ENCODE measurements around the gene ASIC1.

DNA sequence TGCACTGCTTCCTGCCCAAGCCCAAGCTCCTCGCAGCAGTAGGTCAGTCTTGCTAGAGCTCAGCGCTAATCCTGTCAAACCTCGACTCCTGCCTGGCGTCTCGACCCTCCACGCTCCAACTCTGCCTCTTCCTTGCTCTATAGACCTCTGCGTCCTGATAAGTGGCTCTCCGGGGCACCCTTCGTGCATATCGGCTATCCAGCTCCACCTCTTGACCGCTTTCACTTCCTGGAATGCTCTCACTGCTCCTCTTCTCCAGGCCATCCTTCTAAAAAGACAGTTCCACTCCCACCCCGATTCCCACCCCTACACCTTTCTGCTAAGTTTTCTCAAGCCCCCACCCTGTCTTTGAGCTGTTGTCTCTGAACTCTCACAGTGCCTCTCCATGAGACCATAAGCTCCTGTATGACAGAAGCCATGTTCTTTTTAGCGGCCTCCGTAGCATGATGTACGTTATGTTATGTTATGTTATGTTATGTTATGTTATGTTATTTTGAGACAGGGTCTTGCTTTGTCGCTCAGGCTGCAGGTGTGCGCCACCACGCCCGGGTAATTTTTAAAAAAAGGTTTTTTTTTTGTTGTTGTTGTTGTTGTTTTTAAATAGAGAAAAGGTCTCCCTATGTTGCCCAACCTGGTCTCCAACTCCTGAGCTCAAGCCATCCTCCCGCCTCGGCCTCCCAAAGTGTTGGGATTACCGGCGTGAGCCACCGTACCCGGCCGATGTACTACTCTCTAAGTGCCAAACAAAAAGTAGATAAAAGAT, 55.2 kb downstream of the ASIC1 start:
- TF ChIP-seq, protein P1, sequence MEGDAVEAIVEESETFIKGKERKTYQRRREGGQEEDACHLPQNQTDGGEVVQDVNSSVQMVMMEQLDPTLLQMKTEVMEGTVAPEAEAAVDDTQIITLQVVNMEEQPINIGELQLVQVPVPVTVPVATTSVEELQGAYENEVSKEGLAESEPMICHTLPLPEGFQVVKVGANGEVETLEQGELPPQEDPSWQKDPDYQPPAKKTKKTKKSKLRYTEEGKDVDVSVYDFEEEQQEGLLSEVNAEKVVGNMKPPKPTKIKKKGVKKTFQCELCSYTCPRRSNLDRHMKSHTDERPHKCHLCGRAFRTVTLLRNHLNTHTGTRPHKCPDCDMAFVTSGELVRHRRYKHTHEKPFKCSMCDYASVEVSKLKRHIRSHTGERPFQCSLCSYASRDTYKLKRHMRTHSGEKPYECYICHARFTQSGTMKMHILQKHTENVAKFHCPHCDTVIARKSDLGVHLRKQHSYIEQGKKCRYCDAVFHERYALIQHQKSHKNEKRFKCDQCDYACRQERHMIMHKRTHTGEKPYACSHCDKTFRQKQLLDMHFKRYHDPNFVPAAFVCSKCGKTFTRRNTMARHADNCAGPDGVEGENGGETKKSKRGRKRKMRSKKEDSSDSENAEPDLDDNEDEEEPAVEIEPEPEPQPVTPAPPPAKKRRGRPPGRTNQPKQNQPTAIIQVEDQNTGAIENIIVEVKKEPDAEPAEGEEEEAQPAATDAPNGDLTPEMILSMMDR (conservative IDR thresholded peaks at IDR 0.05; ENCODE audit: low read depth, low read length) = no peak
- no peak for TF ChIP-seq EZH2 (IDR thresholded peaks at IDR 0.05; ENCODE audit: borderline replicate concordance, low read depth, low read length, poor library complexity, severe bottlenecking)
